HG02759 (cell line): Measurements from ENCODE around the gene PLP1.
"Not testable (repeated sequence)": the region's sequence is repeated elsewhere in the genome, so short reads cannot be mapped to it uniquely, and the experiment has no call there.

Experiments
- ATAC-seq: cut with Tn5 transposase; IDR thresholded peaks from one replicate; pipeline ENCODE4 v1.9.1; 2021; ENCODE audit warnings: mild to moderate bottlenecking, moderate library complexity; ENCODE audit not compliant: unreplicated experiment

Gene PLP1

GRCh38 chrX:103776546-103776945 is at the start of gene PLP1:
Gene PLP1, plus strand, starts transcription at chrX:103776840. Its CDS starts 156 bp downstream, at chrX:103776996.
- no peak for ATAC-seq

GRCh38 chrX:103727115-103727514 is 49.5 kb upstream of the PLP1 start:
- no peak for ATAC-seq

- ATAC-seq: no peak
Measured at GRCh38 chrX:103729015-103729414, 47.6 kb upstream of the PLP1 start.

- ATAC-seq: no peak
Measured at GRCh38 chrX:103730147-103730795, 46.4 kb upstream of the PLP1 start.

GRCh38 chrX:103730796-103731493 is 45.7 kb upstream of the PLP1 start:
- no peak for ATAC-seq

GRCh38 chrX:103733017-103733416 is 43.6 kb upstream of the PLP1 start:
- ATAC-seq: no peak

- ATAC-seq: no peak
Measured at GRCh38 chrX:103734125-103734760, 42.4 kb upstream of the PLP1 start.

- ATAC-seq: no peak
Measured at GRCh38 chrX:103737696-103738095, 38.9 kb upstream of the PLP1 start.

- no peak for ATAC-seq
Measured at GRCh38 chrX:103739421-103739820, 37.2 kb upstream of the PLP1 start.

GRCh38 chrX:103741879-103742278 is 34.8 kb upstream of the PLP1 start:
- ATAC-seq: no peak

- no peak for ATAC-seq
Measured at GRCh38 chrX:103742339-103742738, 34.3 kb upstream of the PLP1 start.

- no peak for ATAC-seq
Measured at GRCh38 chrX:103747163-103747562, 29.5 kb upstream of the PLP1 start.

- ATAC-seq: no peak
Measured at GRCh38 chrX:103754401-103754800, 22.2 kb upstream of the PLP1 start.

GRCh38 chrX:103756736-103757135 is 19.9 kb upstream of the PLP1 start:
- ATAC-seq: no peak

- ATAC-seq: no peak
Measured at GRCh38 chrX:103758555-103758954, 18.1 kb upstream of the PLP1 start.

GRCh38 chrX:103763541-103763940 is 13.1 kb upstream of the PLP1 start:
- ATAC-seq: not testable (repeated sequence)

- not testable (repeated sequence) for ATAC-seq
Measured at GRCh38 chrX:103766813-103767555, 9.7 kb upstream of the PLP1 start.

- no peak for ATAC-seq
Measured at GRCh38 chrX:103773445-103773844, 3.2 kb upstream of the PLP1 start.

- no peak for ATAC-seq
Measured at GRCh38 chrX:103774070-103774642, 2.5 kb upstream of the PLP1 start.

GRCh38 chrX:103779141-103779789 is 2.6 kb downstream of the PLP1 start:
- no peak for ATAC-seq
